IMR-90 (cell line): Measurements from ENCODE around the gene THRB. TPM values are rescaled to one million over a fixed set of nuclear protein-coding genes. Genes with fewer than 3 reads are reported as not detected.

Experiments used
- ATAC-seq: fragments of 200-7000 bp; cut with Tn5 transposase; 2 replicates; pipeline ENCODE4 v1.9.1; 2020; ENCODE audit warnings: low read depth, mild to moderate bottlenecking, moderate library complexity
- BruUV-seq: library from RNA; stranded (reverse); fragments of 400-500 nt; replicated peaks from 2 replicates; lab custom pipeline; 2021; lab: Mats Ljungman, UMichigan
- CTCF ChIA-PET: fragments of 300-600 bp; formaldehyde crosslinking; extraction: SDS; loops from one replicate; lab custom pipeline; 2021; ENCODE audit warnings: antibody characterized with exemption; lab: Yijun Ruan, JAX
- POLR2A ChIA-PET: fragments of 300-600 bp; sonication (Branson Sonifier 250); formaldehyde crosslinking; loops from one replicate; lab custom pipeline; 2022; ENCODE audit warnings: antibody characterized with exemption; ENCODE audit not compliant: unreplicated experiment; lab: Charles Lee
- DNase-seq: peaks from one replicate; pipeline ENCODE4 v3.0.0; 2013
- H2AFZ ChIP-seq: replicated peaks from 2 replicates; pipeline ENCODE3; 2013; ENCODE audit warnings: low read length, mild to moderate bottlenecking; ENCODE audit not compliant: poor library complexity
- H2AK5ac ChIP-seq: 2 replicates; pipeline ENCODE4 v1.6.1; 2013; ENCODE audit warnings: low read depth, low read length, inconsistent platforms
- H2AK9ac ChIP-seq: replicated peaks from 2 replicates; pipeline ENCODE3; 2013; ENCODE audit warnings: mild to moderate bottlenecking, low read depth, low read length, moderate library complexity; ENCODE audit not compliant: poor library complexity
- H2BK120ac ChIP-seq: 2 replicates; pipeline ENCODE4 v1.6.1; 2013; ENCODE audit warnings: low read depth, low read length, inconsistent platforms
- H2BK15ac ChIP-seq: 3 replicates; pipeline ENCODE4 v1.6.1; 2013; ENCODE audit warnings: low read depth, low read length, inconsistent platforms
- H2BK20ac ChIP-seq: 2 replicates; pipeline ENCODE4 v1.6.1; 2013; ENCODE audit warnings: low read depth, mild to moderate bottlenecking, inconsistent platforms, low read length, moderate library complexity
- H2BK5ac ChIP-seq: 2 replicates; pipeline ENCODE4 v1.6.1; 2013; ENCODE audit warnings: mild to moderate bottlenecking, low read depth, low read length, inconsistent platforms; ENCODE audit not compliant: poor library complexity, severe bottlenecking
- H3K14ac ChIP-seq: replicated peaks from 2 replicates; pipeline ENCODE4 v1.6.1; 2013; ENCODE audit warnings: low read depth, low read length, inconsistent platforms
- H3K18ac ChIP-seq: 2 replicates; pipeline ENCODE4 v1.6.1; 2013; ENCODE audit warnings: low read depth, low read length, control low read depth
- H3K23ac ChIP-seq: 2 replicates; pipeline ENCODE4 v1.6.1; 2013; ENCODE audit warnings: low read depth, low read length, inconsistent platforms
- H3K27ac ChIP-seq: 2 replicates; pipeline ENCODE4 v1.5.1; 2013; ENCODE audit warnings: mild to moderate bottlenecking, control low read depth, low read length; ENCODE audit not compliant: insufficient read depth
- H3K27me3 ChIP-seq: 2 replicates; pipeline ENCODE4 v1.6.1; 2013; ENCODE audit warnings: low read length; ENCODE audit not compliant: control insufficient read depth, insufficient read depth
- H3K36me3 ChIP-seq: 2 replicates; pipeline ENCODE4 v1.6.1; 2013; ENCODE audit warnings: low read length, mixed read lengths; ENCODE audit not compliant: control insufficient read depth, insufficient read depth
- H3K4ac ChIP-seq: 2 replicates; pipeline ENCODE4 v1.6.1; 2013; ENCODE audit warnings: low read depth, low read length, inconsistent platforms
- H3K4me1 ChIP-seq: 2 replicates; pipeline ENCODE4 v1.6.1; 2013; ENCODE audit warnings: low read length, mixed read lengths; ENCODE audit not compliant: control insufficient read depth, insufficient read depth
- H3K4me2 ChIP-seq: 2 replicates; pipeline ENCODE4 v1.6.1; 2013; ENCODE audit warnings: low read depth, mild to moderate bottlenecking, control low read depth, low read length, moderate library complexity
- H3K4me3 ChIP-seq: 2 replicates; pipeline ENCODE4 v1.5.1; 2013; ENCODE audit warnings: low read depth, mild to moderate bottlenecking, control low read depth, low read length, moderate library complexity; ENCODE audit not compliant: insufficient read depth
- H3K56ac ChIP-seq: 2 replicates; pipeline ENCODE4 v1.6.1; 2013; ENCODE audit warnings: low read length, inconsistent platforms; ENCODE audit not compliant: insufficient read depth; ENCODE audit errors: extremely low read depth
- H3K79me1 ChIP-seq, 2 experiments: 2 replicates each; pipeline ENCODE4 v1.6.1; 2013; ENCODE audit warnings: low read length in 2 of 2, inconsistent platforms in 1 of 2, low read depth in 1 of 2
- H3K9ac ChIP-seq: 2 replicates; pipeline ENCODE4 v1.6.1; 2013; ENCODE audit warnings: low read depth, low read length, control low read depth
- H3K9me1 ChIP-seq: 2 replicates; pipeline ENCODE4 v1.6.1; 2013; ENCODE audit warnings: low read length, inconsistent platforms; ENCODE audit not compliant: insufficient read depth
- H3K9me3 ChIP-seq: 2 replicates; pipeline ENCODE4 v1.6.1; 2013; ENCODE audit warnings: low read length; ENCODE audit not compliant: control insufficient read depth, insufficient read depth
- H4K20me1 ChIP-seq: 2 replicates; pipeline ENCODE4 v1.6.1; 2013; ENCODE audit warnings: low read length, inconsistent platforms; ENCODE audit not compliant: insufficient read depth
- H4K5ac ChIP-seq: 2 replicates; pipeline ENCODE4 v1.6.1; 2013; ENCODE audit warnings: mild to moderate bottlenecking, low read depth, low read length, control low read depth
- H4K8ac ChIP-seq, 2 experiments: 2 replicates each; pipeline ENCODE4 v1.6.1; 2013; ENCODE audit warnings: low read depth in 2 of 2, low read length in 2 of 2, control low read depth in 1 of 2, inconsistent platforms in 1 of 2
- H4K91ac ChIP-seq: 2 replicates; pipeline ENCODE4 v1.6.1; 2013; ENCODE audit warnings: low read depth, low read length, inconsistent platforms; ENCODE audit not compliant: insufficient read depth
- CEBPB ChIP-seq: IDR thresholded peaks from 2 replicates; pipeline ENCODE4 v1.6.1; 2012; ENCODE audit warnings: low read depth, low read length, improper control_type of control experiment
- MAFK ChIP-seq: IDR thresholded peaks from 2 replicates; pipeline ENCODE4 v1.6.1; 2012; ENCODE audit warnings: low read depth, low read length, improper control_type of control experiment
- MAZ ChIP-seq: IDR thresholded peaks from 2 replicates; pipeline ENCODE4 v1.6.1; 2012; ENCODE audit warnings: low read depth, mild to moderate bottlenecking, low read length, improper control_type of control experiment, moderate library complexity, borderline replicate concordance
- NFE2L2 ChIP-seq: fragments of 150-350 bp; IDR thresholded peaks from 2 replicates; pipeline ENCODE4 v1.6.1; 2016; ENCODE audit warnings: low read depth, mild to moderate bottlenecking, low read length
- WGBS, 2 experiments: methylation state at CpG; one replicate each; pipeline versions ENCODE4 v1.1.5 to v1.1.7; 2013; ENCODE audit warnings: missing lambda C conversion rate in 2 of 2; ENCODE audit not compliant: insufficient read length in 1 of 2; ENCODE audit errors: extremely low coverage in 2 of 2; 5-methylcytosine and 5-hydroxymethylcytosine counted together
- dilution Hi-C: fragments of 300-500 bp; cut with HindIII; formaldehyde crosslinking; loops from one replicate; pipeline ENCODE4 v1.14.3; 2018; ENCODE audit warnings: low sequenced_read_pairs; ENCODE audit not compliant: unreplicated experiment
- in situ Hi-C: fragments of 300-500 bp; cut with MboI; formaldehyde crosslinking; loops from 3 replicates; pipeline ENCODE4 v1.14.3; 2019; ENCODE audit warnings: low sequenced_read_pairs, inconsistent platforms, mixed read lengths
- intact Hi-C: fragments of 100-400 bp; cut with micrococcal nuclease; formaldehyde crosslinking; loops from 2 replicates; pipeline ENCODE4 v1.10.0; 2022
- polyA plus RNA-seq, 3 experiments: library from polyadenylated mRNA; depleted of rRNA; stranded (reverse); fragments of >200 nt; gene quantifications; 2 replicates each; pipeline ENCODE4 v1.2.3, GENCODE V29; 2012; ENCODE audit warnings: low replicate concordance in 1 of 3
- total RNA-seq: library from RNA; depleted of rRNA; stranded (reverse); fragments of >200 nt; gene quantifications from 2 replicates; pipeline ENCODE4 v1.2.3, GENCODE V29; 2012

The THRB gene
- total and polyA plus RNA-seq, 2 of the 4 experiments (the other 2 are of a cell fraction) = under 0.01 TPM; not detected in 1

DNA sequence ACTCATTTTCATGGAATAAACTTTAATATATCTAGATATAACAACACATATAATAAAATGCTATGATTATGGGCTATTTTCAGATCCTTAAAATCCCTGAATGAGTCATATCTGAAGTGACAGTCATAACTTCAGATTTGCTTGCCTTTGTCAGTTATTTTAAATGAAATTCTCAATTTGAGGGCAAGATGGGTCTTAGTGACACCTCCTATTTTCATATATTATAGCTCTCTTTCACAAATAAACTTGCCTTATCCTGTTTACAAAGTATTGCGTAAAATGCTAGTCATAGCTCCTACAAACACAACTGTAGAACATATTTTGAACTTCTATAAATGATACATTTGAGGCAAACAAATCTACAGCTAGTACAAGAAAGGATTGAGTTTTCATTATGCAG, 6.2 kb upstream of the THRB start:
- no peak overlapping the region for H2BK5ac ChIP-seq
- no peak overlapping the region for H3K23ac ChIP-seq
- no peaks in the 10 kb centered on the region for H3K4me1 ChIP-seq
- no CpG with 5 or more reads among the region's 1 CpG for WGBS, 2 experiments
- DNase-seq = no peak
- H3K9me1 ChIP-seq = no peaks in the 10 kb centered on the region
- no peak overlapping the region for H2AK9ac ChIP-seq
- H4K8ac ChIP-seq = no peak overlapping the region
- no peak overlapping the region for H2AK5ac ChIP-seq
- H3K14ac ChIP-seq = no peak overlapping the region
- no peak overlapping the region for H3K4me3 ChIP-seq
- H3K79me1 ChIP-seq = no peaks in the 10 kb centered on the region
- no peak overlapping the region for H3K4me2 ChIP-seq
- H4K91ac ChIP-seq = no peak overlapping the region
- POLR2A ChIA-PET = no interaction called here
- no peak overlapping the region for H3K27ac ChIP-seq
- H3K4ac ChIP-seq = no peak overlapping the region
- intact Hi-C loops = no loop called here
- no peak overlapping the region for H3K18ac ChIP-seq
- in situ Hi-C loops = no loop called here
- H3K9me3 ChIP-seq = no peaks in the 10 kb centered on the region
- CTCF ChIA-PET = no interaction called here
- no peak overlapping the region for H2BK120ac ChIP-seq
- H2BK15ac ChIP-seq = no peak overlapping the region
- no peak overlapping the region for H3K9ac ChIP-seq
- no peak overlapping the region for H2BK20ac ChIP-seq
- H3K27me3 ChIP-seq = peaks cover 1% of the 10 kb centered on the region; the same call in 1 of the 2 replicates
- dilution Hi-C loops = no loop called here
- H4K5ac ChIP-seq = no peak overlapping the region
- no peak for TF ChIP-seq CEBPB
- TF ChIP-seq MAZ = no peak
- no peak for TF ChIP-seq MAFK
- TF ChIP-seq NFE2L2 = no peak
- ATAC-seq = no peak
- H2AFZ ChIP-seq = no peak overlapping the region
- H3K36me3 ChIP-seq = no peaks in the 10 kb centered on the region
- no peak overlapping the region for H3K56ac ChIP-seq
- H4K20me1 ChIP-seq = no peaks in the 10 kb centered on the region
- BruUV-seq = no TSS peak
